GM19025 (cell line): Measurements from ENCODE around the gene MARCHF10.
"Not testable (repeated sequence)": the region's sequence is repeated elsewhere in the genome, so short reads cannot be mapped to it uniquely, and the experiment has no call there.

Experiments
- ATAC-seq: cut with Tn5 transposase; IDR thresholded peaks from one replicate; pipeline ENCODE4 v1.9.1; 2021; ENCODE audit warnings: mild to moderate bottlenecking, low read depth, moderate library complexity; ENCODE audit not compliant: unreplicated experiment

The MARCHF10 gene

GRCh38 chr17:62791767-62792446 lies 16.2 kb downstream of the MARCHF10 start:
- no peak for ATAC-seq

GRCh38 chr17:62791235-62791734 lies 16.8 kb downstream of the MARCHF10 start:
- no peak for ATAC-seq

DNA sequence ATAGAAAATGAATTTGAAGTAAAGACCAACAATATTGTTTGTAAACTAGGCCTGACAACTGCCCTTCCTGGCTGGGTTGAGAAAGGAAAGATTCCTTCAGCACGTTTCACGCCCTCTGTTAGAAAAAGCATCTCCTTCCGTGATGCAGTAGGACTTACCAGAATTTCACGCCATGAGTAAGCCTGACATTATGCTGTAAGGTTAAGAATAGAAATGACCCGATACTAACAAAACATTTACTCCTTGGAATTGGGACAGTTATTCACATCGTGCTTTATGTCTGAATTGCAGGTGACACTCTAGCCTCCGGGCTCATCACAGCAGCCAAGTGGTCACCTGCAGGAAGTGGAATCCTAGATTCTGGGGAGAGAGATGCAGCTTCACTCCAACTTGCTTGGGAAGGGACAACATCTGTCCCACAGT lies 17.5 kb downstream of the MARCHF10 start:
- no peak for ATAC-seq

DNA sequence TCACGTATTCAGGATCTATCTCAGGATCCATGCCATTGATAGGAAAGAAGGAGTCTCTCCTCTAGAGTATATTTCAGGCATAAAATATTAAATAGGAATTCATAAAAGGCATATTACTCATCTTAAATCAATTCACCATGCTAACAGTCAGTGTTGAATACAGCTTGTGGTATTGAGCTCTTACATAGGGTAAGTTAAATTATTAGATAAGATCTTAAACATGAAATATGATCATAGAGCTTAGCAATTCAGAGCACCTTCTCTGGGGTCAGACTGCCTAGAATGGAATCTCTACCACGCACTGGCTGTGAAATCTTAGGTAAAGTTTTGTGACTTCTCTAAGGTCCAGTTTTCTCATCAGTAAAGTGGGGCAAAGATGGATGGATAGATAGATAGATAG lies 20.7 kb downstream of the MARCHF10 start:
- no peak for ATAC-seq

- ATAC-seq: no peak
Observed at GRCh38 chr17:62786646-62787045, 21.5 kb downstream of the MARCHF10 start.

GRCh38 chr17:62785983-62786382 lies 22.1 kb downstream of the MARCHF10 start:
- not testable (repeated sequence) for ATAC-seq

- ATAC-seq: no peak
Observed at GRCh38 chr17:62782730-62783270, 25.3 kb downstream of the MARCHF10 start.

- no peak for ATAC-seq
Observed at GRCh38 chr17:62781831-62782251, 26.3 kb downstream of the MARCHF10 start.

DNA sequence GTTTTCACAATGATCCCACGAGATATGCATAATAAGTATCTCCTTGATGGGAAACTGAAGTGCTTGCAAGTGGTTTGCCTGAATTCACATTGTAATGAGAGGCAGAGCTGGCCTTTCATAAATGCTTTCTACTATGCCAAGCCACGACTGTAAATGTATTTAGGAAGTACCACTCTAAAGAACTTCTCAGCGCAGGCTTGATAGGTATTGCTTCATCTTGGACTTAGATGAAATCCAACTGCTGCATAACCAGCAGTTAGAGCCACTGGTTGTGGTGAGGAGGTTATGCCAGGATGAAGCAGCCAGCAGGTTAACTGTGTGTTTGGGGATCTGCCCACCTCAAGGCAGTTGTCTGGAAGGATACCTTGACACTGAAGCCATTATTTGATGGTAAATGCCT lies 26.8 kb downstream of the MARCHF10 start:
- ATAC-seq: no peak

DNA sequence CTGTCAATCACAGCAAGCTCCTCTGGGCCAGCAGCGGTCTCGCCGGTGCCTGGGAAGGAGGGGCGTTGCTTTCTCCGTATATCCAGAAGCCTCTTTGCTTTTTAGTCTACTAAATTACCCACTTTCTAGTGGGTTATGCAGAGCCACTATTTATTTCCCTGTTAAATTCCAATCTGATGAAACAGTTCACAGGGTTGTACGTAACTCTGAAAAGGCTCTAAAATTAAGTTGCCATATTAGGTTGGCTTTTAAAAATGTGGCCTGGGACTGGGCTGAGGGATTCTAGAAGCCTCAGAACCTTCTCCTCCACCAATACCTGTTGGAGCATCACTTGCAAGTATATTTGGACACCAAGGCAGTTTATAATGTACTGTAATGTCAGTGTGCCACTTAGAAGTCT lies 27.2 kb downstream of the MARCHF10 start:
- ATAC-seq: no peak

DNA sequence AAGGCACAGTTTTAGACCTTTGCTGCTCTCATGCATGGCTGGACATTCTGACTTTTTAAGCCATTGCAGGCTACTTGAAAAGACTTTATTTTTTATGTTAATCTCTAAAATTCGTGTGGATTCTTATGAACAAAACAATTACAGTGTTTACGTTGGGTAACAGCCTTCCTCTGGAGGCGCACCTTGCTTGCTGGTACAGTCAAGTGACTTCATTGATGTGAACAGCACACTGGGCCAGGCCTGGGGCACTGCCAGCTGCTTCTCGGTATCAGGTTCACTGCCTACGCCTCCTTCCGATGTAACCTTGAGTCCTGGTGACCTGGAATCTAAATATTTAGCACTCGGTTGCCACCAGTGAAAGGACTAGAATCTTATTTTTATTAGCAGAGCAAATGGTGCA lies 27.8 kb downstream of the MARCHF10 start:
- ATAC-seq: no peak

GRCh38 chr17:62778990-62779681 lies 29.0 kb downstream of the MARCHF10 start:
- no peak for ATAC-seq

DNA sequence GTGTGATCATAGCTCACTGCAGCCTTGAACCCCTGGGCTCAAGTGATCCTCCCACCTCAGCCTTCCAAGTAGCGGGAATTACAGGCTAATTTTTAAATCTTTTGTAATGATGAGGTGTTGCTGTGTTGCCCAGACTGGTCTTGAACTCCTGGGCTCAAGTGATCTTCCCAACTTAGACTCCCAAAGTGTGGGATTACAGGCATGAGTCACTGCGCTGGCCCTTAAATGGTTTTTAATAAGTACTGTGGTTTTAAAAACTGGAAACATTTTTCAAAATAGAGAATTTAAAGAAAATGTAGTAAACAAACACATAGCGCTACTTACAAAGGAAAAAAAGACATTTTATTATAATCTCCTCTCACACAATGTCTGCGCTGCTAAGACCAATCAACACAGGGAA lies 32.2 kb downstream of the MARCHF10 start:
- no peak for ATAC-seq

DNA sequence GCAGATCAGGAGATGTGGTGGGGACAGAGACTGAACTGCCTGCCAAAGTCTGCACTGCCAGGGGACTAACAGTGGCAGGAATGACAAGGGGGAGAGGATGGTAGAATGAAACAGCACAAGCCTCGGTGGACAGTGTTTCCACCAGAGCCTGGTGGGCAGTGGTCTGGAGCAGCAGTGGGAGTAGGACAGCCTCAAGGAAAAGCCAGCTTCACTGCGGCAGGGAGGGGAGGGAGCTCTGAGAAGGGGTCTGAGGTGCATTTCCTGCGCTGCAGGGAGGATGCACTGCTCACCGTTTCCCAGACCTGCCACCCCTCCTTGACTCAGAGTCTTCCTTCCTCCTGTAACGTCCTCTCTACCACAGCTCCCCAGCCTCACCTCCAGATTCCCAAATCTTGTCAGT lies 33.8 kb downstream of the MARCHF10 start:
- ATAC-seq: no peak

- no peak for ATAC-seq
Observed at GRCh38 chr17:62767997-62768396, 40.1 kb downstream of the MARCHF10 start.

DNA sequence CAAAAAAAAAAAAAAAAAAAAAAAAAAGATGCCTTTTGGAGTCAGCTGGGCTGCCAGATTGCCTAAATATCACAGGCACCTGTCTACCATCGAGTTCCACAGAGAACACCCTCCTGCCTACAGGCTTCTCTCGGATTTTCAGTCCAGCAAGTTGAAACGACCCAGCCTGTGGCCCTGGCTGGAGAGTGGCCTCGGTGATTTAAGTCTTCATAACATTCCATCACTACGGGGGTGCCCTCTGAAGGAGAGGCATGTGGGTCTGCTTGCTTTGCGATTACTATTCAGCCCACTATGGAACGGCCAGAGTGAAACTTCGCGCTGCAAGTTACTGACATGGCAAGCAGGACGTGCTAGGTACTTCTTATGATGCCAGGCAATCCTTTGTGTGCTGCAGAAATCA lies 42.8 kb downstream of the MARCHF10 start:
- no peak for ATAC-seq

DNA sequence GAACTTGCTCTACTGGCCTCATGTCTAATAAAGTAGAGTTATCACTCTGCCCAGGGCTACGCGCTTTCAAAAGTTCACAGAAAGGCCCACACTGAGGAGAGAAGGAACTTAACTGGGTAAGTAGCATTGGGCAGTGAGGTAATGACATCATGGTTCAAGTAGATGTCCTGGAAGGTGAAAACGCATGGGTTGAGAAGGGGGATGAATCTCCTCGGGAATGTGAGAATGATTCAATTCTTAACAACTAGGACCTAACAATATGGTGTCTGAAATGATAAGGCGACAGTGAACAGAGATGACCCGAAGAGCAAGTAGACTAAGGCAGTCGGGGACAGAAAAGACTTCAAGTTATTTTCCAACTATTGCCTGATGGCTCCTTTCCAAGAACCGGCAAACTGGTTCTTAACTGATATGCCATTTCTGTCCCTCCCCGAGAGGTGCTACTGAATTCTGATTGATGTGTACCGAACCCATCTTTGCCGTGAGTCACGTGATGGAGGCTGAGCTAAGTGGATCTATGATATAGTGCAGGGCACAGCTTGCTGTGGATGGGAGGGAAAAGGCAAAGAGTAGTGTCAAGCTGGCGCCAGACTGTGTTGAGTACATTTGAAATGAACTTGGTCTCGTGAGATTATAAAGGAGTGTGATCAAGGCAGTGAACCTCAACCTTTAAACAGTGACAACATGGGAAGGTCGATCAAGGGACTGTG lies 44.1 kb downstream of the MARCHF10 start:
- no peak for ATAC-seq

- no peak for ATAC-seq
Observed at GRCh38 chr17:62761884-62762283, 46.2 kb downstream of the MARCHF10 start.

GRCh38 chr17:62760945-62761267 lies 47.2 kb downstream of the MARCHF10 start:
- ATAC-seq: no peak

GRCh38 chr17:62760059-62760944 lies 47.8 kb downstream of the MARCHF10 start:
- ATAC-seq: no peak
